Diencephalon (tissue), 1 donor: ENCODE data around the gene SCG5. TPM values are rescaled to one million over a fixed set of nuclear protein-coding genes. Genes with fewer than 3 reads are reported as not detected.

Source experiments
- small RNA-seq: library from RNA; depleted of rRNA; stranded (forward); fragments of <200 nt; gene quantifications from one replicate; pipeline ENCODE3, GENCODE V24; 2014
- total RNA-seq: library from RNA; depleted of rRNA; stranded (reverse); fragments of >200 nt; gene quantifications from one replicate; pipeline ENCODE4 v1.2.3, GENCODE V29; 2014

The SCG5 gene
- 157 TPM for total RNA-seq

GRCh38 chr15:32641517-32642059 is at the start of gene SCG5:
SCG5 (plus strand) TSS chr15:32641710; CDS start chr15:32643593, 1,883 bp downstream.

GRCh38 chr15:32593151-32593550 is 48.4 kb upstream of the SCG5 start, which contains the start of gene GOLGA8N:
GOLGA8N (plus strand) TSS chr15:32593456.

DNA sequence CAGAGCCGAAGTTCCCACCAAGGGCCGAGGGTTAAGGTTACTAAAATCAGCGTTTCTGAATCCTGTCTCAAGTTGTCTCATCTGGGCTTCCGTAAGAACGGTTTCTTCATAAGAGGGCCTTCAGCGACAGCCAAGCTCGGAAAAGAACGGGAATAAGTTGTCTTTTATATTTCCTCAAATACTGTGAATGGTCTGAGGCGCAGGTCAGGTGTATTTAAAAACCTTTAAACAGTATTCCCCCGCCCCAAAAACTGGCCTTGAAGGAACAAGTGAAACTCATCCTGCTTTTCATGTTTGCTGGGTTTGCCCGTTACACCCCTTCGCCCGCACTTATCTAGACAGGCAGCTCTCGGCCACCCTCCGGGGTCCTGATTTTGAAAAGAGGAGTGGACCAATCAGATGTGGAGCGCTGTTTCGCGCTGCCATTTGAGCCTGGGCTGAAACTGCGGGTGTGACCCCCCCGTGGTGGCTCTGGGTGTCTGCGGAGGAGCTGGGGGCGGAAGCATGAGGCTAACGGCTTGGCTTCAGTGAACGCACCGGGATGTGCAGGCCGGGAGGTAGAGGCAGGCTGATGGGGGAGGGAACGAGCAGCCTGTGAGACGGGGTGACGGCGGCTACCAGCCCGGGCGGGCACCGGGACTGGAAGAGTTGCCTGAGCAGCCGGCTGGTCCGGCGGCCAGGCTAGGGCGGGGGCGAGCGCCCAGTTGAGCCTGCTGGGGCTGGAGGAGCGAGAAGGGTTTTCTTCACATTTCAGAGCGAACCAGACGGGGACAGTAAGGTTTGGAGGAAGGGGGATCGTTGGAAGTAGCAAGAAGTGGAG is 26.2 kb upstream of the SCG5 start, which contains the start of gene ARHGAP11A:
ARHGAP11A (plus strand) TSS at position 454 of the 820 bp plus-strand sequence. CDS start 708 bp downstream, outside the sequence.

GRCh38 chr15:32717426-32718226 is 76.1 kb downstream of the SCG5 start, which contains the start of gene GREM1:
GREM1 (plus strand) TSS chr15:32718004; CDS start chr15:32730691, 12,687 bp downstream.

Small RNAs within 50 kb of the gene (small RNA-seq; reads per million reads assigned to genes)
- not detected for gene RN7SL286P

Other genes with a start within 250 kb of the SCG5 start
- gene GOLGA8K, start 238.4 kb upstream of the SCG5 start, total RNA-seq = 1.2 TPM
- 0.46 TPM for gene GOLGA8O, start 186.1 kb upstream of the SCG5 start, total RNA-seq
- gene GOLGA8N, start 48.3 kb upstream of the SCG5 start, total RNA-seq = 4.6 TPM
- gene ARHGAP11A, start 26.2 kb upstream of the SCG5 start, total RNA-seq = 14.1 TPM
- gene GREM1, start 76.3 kb downstream of the SCG5 start, total RNA-seq = under 0.01 TPM